Thyroid gland (tissue), 4 donors: ENCODE measurements around the gene SSUH2.

Source experiments
- CTCF ChIP-seq, 6 experiments: fragments of 200-600 bp in 3 of 6; fragments of 450-650 bp in 3 of 6; sonication (generic) in 3 of 6; IDR thresholded peaks; one replicate each; pipeline ENCODE4 v1.5.1; 2016 to 2019; ENCODE audit warnings: antibody characterized with exemption in 6 of 6, mild to moderate bottlenecking in 2 of 6, inconsistent platforms in 1 of 6, moderate library complexity in 1 of 6
- POLR2A ChIP-seq, 2 donors: fragments of 450-650 bp; IDR thresholded peaks; one replicate each; pipeline ENCODE4 v1.6.1; 2017; ENCODE audit warnings: antibody characterized with exemption in 2 of 2, mild to moderate bottlenecking in 2 of 2, moderate library complexity in 1 of 2

- TF ChIP-seq CTCF (IDR thresholded peaks at IDR 0.05) (no peak), POLR2A (IDR thresholded peaks at IDR 0.05) (no peak)
These were observed 7.1 kb upstream of the SSUH2 start for GRCh38 chr3:8651418-8652323.
